HG03558 (cell line): ENCODE measurements around the gene ADGRF1.
"Not testable (repeated sequence)": the region's sequence is repeated elsewhere in the genome, so short reads cannot be mapped to it uniquely, and the experiment has no call there.

Source experiments
- ATAC-seq: cut with Tn5 transposase; IDR thresholded peaks from one replicate; pipeline ENCODE4 v1.9.1; 2021; ENCODE audit warnings: moderate number of reproducible peaks; ENCODE audit not compliant: unreplicated experiment; ENCODE audit errors: extremely low read depth

The ADGRF1 gene

DNA sequence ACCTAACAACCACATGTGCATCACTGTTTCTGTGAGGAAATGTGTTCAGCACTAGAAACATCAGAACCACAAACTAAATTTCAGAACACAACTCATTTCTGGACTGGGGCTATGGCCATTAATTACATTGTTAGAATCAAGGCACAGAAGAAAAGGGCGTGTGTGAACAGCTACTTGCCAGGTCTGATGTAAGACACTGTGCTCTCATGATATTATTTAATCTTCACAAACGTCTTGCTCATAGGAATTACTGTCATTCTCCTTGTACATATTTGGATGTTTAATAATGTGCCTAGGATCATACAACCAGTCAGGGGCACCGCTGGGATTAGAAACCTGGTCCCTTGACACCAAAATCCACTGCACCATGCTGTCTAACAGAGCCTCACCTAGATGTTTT is 14.8 kb downstream of the ADGRF1 start:
- no peak for ATAC-seq

GRCh38 chr6:47026679-47027078 is 15.5 kb downstream of the ADGRF1 start:
- ATAC-seq, result no peak

- no peak for ATAC-seq
These were observed 18.6 kb downstream of the ADGRF1 start for GRCh38 chr6:47023573-47023972.

- ATAC-seq, result no peak
These were observed 19.9 kb downstream of the ADGRF1 start for GRCh38 chr6:47022191-47022590.

GRCh38 chr6:47019941-47020340 is 22.2 kb downstream of the ADGRF1 start:
- ATAC-seq, result no peak

GRCh38 chr6:47016909-47017308 is 25.2 kb downstream of the ADGRF1 start:
- no peak for ATAC-seq

GRCh38 chr6:47016261-47016660 is 25.9 kb downstream of the ADGRF1 start:
- ATAC-seq, result no peak

GRCh38 chr6:47014401-47014800 is 27.7 kb downstream of the ADGRF1 start:
- no peak for ATAC-seq

DNA sequence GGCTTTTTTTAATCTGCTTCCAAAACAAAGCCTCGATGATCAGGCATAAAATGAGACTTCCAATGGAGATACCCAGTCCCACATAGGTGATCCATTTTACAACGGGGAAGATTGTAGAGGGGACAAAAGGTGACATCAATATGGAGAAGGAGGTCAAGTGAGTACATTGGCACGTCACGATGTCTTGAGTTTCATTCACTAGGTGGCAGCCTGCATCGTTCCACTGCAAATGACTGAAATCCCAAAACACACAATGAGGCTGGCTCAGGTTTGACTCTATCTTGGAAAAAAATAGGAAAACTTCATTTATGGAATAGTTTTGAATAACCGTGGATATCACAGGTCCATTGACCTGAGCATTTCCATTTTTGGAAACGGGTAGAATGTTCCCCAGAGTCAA is 32.5 kb downstream of the ADGRF1 start:
- ATAC-seq, result no peak

DNA sequence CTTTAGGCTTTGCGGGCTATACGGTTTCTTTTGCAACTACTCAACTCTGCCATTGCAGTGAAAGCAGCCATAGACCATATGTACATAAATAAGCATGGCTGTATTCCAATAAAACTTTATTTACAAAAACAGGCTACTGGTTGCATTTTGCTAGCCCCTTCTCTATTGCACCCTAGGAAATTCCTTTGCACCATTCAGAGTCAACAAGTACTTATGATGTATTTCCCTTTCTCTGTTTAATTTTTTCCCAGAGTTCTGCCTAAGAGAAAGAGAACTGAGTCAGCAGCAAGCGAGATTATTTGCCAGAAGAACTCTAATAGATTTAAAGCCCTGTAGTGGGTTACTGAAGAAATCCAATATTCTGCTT is 33.8 kb downstream of the ADGRF1 start:
- ATAC-seq, result no peak

- no peak for ATAC-seq
These were observed 34.3 kb downstream of the ADGRF1 start for GRCh38 chr6:47007657-47008396.

- ATAC-seq, result no peak
These were observed 36.6 kb downstream of the ADGRF1 start for GRCh38 chr6:47005486-47005885.

GRCh38 chr6:47004463-47004862 is 37.7 kb downstream of the ADGRF1 start:
- no peak for ATAC-seq

GRCh38 chr6:47000842-47001241 is 41.3 kb downstream of the ADGRF1 start:
- no peak for ATAC-seq

DNA sequence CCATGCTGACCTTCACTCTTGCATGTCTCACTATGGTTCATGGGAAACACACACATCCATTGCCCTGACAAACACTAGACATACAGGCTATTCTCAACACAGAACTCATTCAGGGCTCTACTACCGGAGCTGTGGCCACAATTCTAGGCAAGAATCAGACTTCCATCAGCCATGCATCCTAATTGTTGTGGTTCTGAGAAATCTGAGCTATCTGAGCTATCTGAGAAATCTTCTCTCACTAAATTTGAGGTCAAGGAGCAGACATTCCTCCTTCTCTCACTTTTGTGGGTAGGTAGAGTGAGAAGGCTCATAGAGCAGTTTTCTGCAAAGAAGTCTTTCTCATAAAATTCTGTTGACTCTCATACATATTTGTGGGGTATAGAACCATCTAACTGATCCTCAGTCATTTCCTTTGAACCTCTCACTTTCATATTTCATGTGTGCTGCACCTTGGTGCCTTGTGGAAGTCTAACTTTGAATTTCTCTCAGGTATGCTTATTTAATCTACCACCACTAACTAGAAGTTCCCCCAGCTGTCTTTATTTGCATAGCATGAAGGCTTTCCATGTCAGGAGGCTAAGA is 43.6 kb downstream of the ADGRF1 start:
- ATAC-seq, result no peak

DNA sequence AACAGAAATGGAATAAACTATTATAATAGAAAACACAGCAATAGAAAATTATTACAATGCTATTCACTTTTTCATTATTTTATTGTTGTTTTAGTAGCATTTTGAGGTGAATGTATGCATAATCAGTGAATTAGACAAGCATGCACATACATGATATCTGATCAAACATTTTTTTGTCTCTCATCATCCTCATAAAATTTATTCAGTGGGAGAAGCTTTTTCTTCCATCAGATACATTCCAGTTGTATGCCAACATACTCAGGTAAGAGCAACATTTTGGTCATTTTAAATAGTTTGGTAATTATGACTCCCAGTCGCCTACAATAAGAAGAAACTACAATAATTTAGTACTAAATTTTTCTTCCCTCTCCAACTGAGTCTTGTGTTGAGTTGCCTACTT is 44.5 kb downstream of the ADGRF1 start:
- no peak for ATAC-seq

DNA sequence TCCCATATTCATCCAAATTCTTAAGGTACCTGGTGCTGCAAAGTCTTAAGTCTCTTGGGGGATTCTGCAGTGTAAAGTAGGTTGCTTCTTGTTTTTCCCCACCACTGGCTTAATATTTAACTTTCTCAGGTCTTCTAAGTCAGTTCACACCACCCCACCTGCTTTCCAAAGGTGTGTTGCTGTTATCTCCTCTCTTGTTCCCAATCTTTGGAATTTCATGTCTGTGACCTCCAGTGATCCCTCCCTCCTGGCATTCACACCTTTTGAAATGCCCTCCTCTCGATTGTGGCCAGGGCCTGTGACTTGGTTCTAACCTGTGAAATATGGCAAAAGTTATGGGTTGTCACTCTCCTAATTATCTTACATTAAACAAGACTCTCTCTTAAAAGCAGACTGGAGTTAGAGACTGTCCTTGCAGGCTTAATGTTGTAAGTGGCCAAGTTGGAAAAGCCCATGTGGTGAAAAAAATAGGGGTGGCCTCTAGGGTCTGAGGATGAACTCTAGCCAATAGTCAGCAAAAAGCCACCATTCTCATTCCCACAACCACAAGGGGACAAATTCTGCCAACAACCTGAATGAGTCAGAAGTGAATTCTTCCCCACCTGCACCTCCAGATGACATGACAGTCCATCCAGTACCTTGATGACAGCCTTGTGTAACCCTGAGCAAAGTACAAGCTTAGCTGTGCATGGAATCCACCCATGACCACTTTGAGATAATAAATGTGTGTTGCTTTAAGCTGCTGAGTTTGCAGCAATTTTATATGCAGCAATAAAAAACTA is 45.1 kb downstream of the ADGRF1 start:
- ATAC-seq, result no peak

DNA sequence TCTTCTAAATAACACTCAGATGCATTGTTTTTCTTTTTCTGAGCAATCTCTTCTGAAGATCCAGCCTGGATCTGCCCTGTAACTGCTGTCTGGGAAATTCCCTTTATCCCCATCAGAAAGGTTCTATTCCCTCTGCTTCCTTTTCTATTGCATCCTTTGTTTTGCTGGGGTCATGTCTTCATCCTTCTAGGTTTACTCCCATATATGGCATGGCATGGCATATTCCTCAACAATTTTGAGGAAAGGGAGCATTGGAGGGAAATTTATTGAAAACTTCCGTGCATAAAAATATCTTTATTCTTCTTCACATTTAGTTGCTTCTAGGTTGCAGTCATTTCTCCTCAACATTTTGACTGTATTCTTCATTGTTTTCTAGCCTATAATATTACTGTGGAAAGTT is 47.2 kb downstream of the ADGRF1 start:
- ATAC-seq, result no peak

- ATAC-seq, result no peak
These were observed 48.3 kb downstream of the ADGRF1 start for GRCh38 chr6:46993846-46994245.

GRCh38 chr6:46992391-46992790 is 49.7 kb downstream of the ADGRF1 start:
- ATAC-seq, result not testable (repeated sequence)

DNA sequence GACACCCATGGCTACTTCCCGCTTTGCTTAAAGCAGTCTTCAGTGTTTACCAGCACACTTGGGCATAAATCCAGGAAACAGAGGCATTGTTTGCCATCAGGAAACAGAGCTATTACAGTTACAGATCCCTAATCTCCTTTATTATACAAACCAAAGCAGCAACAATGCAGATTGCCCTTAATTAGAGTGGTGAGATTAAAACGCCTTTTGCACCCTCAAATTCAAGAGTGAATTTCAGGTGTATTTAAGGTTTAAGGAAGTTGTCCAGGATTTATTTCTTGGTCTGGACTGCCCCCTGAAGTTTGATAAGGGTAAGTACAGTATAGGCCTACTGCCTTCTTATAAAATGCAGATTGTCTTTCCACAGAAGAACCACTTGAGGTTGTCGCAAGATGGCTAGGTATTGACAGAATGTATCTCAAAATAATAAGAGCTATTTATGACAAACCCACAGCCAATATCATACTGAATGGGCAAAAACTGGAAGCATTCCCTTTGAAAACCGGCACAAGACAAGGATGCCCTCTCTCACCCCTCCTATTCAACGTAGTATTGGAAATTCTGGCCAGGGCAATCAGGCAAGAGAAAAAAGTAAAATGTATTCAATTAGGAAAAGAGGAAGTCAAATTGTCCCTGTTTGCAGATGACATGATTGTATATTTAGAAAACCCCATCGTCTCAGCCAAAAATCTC is 51.2 kb downstream of the ADGRF1 start:
- ATAC-seq, result not testable (repeated sequence)
